Heart right ventricle (tissue), 16 donors: ENCODE measurements around the gene IGFBP7. TPM values are rescaled to one million over a fixed set of nuclear protein-coding genes. Genes with fewer than 3 reads are reported as not detected.

ENCODE experiments used
- ATAC-seq, 8 donors: fragments of 200-7000 bp; cut with Tn5 transposase; one replicate each; pipeline ENCODE4 v1.9.1; 2020; ENCODE audit warnings: mild to moderate bottlenecking in 8 of 8, moderate library complexity in 8 of 8, moderate number of reproducible peaks in 1 of 8
- DNase-seq, 2 donors: peaks; one replicate each; pipeline ENCODE4 v3.0.0-alpha.2; 2020
- H3K27ac ChIP-seq, 10 donors: fragments of 200-600 bp; sonication (generic) in 2 of 10; one replicate each; pipeline versions ENCODE4 v1.5.0 to v1.8.0; 2020 to 2022; ENCODE audit warnings: mild to moderate bottlenecking in 3 of 10
- H3K27me3 ChIP-seq, 7 donors: fragments of 200-600 bp; one replicate each; pipeline ENCODE4 v1.8.0; 2021 to 2022; ENCODE audit warnings: mild to moderate bottlenecking in 2 of 7
- H3K36me3 ChIP-seq, 9 donors: fragments of 200-600 bp; sonication (generic) in 1 of 9; one replicate each; pipeline versions ENCODE4 v1.5.0 to v1.8.0; 2020 to 2022; ENCODE audit warnings: mild to moderate bottlenecking in 2 of 9
- H3K4me1 ChIP-seq, 9 donors: fragments of 200-600 bp; sonication (generic) in 1 of 9; one replicate each; pipeline versions ENCODE4 v1.5.0 to v1.8.0; 2020 to 2022; ENCODE audit warnings: mild to moderate bottlenecking in 4 of 9
- H3K4me3 ChIP-seq, 10 donors: fragments of 200-600 bp; sonication (generic) in 2 of 10; one replicate each; pipeline versions ENCODE4 v1.5.0 to v1.8.0; 2020 to 2022; ENCODE audit warnings: mild to moderate bottlenecking in 7 of 10, moderate library complexity in 2 of 10
- H3K9me3 ChIP-seq, 11 donors: fragments of 200-600 bp in 10 of 11; sonication (generic) in 2 of 11; one replicate each; pipeline versions ENCODE4 v1.5.0 to v1.8.0; 2013 to 2022; ENCODE audit warnings: mild to moderate bottlenecking in 2 of 11, control low read depth in 1 of 11, moderate library complexity in 1 of 11
- WGBS, 2 donors: extraction: QIAGEN DNeasy Blood & Tissue Kit; methylation state at CpG; one replicate each; pipeline ENCODE4 v1.1.7; 2013; ENCODE audit warnings: inconsistent platforms in 1 of 2; 5-methylcytosine and 5-hydroxymethylcytosine counted together
- intact Hi-C, 10 donors: fragments of 100-400 bp; cut with DNase I; formaldehyde crosslinking; loops; one replicate each; pipeline versions ENCODE4 v1.11.1 to v1.14.2; 2022
- polyA plus RNA-seq, 2 donors: library from polyadenylated mRNA; stranded (reverse); fragments of 200-250 nt; gene quantifications; one replicate each; pipeline ENCODE4 v1.2.3, GENCODE V29; 2013
- total RNA-seq, 10 donors: library from RNA; stranded (reverse); fragmentation: NEBNext Ultra II Directional in 3 of 10; extraction: Animal tissue kit (Norgen Biotek cat#: 25700) in 3 of 10; gene quantifications; one replicate each; pipeline versions ENCODE4 v1.2.1 to v1.2.4, GENCODE V29; 2021 to 2023
- TF ChIP-seq, protein P1 (sequence below), 9 donors: fragments of 200-600 bp; sonication (generic) in 2 of 9; IDR thresholded peaks; one replicate each; pipeline versions ENCODE4 v1.5.0 to v1.8.0; 2021 to 2022; ENCODE audit warnings: antibody characterized with exemption in 9 of 9, mild to moderate bottlenecking in 5 of 9, moderate library complexity in 1 of 9
- donor health status: Arrhythmogenic right ventricular cardiomyopathy.
- donor health status: ischemic (EF 13 %, LVEDD 7.1; RV severe dilation, severe dysfunction).
- donor health status: healthy with polysubstance abuse.
- donor health status: DM: no; HTN: yes; CAD: no.
- donor health status: DM: no; HTN: no; CAD: no.
- donor health status: ischemic (EF 25% LVEDD 6.9; RV normal size, moderate dysfunction).
- donor health status: ischemic (EF 25% LVEDD 5.7; RV mildly dilated, moderate dysfunction).
- donor health status: healthy.
- donor health status: DM: yes; HTN: yes; CAD: no.
- donor health status: Ischemic cardiomyopathy.
- donor health status: ischemic (EF 35%, LVEDD 5.7; RV mildly dilated, moderate dysfunction).
- donor health status: nonischemic (EF 11% LVEDD 7.7; RV severe dilation, severe dysfunction).
- donor health status: DM: yes; HTN: yes; CAD: no.
- donor health status: PGD.
- donor health status: ischemic (EF 29% LVEDD 5.4; RV normal size, mild dysfunction).
- donor health status: nonischemic (EF 23%, LVEDD 6.1; RV moderate dilation, normal function).

IGFBP7 gene
- total and polyA plus RNA-seq, 12 donors = 498 to 1,251 (median 626) TPM

DNA sequence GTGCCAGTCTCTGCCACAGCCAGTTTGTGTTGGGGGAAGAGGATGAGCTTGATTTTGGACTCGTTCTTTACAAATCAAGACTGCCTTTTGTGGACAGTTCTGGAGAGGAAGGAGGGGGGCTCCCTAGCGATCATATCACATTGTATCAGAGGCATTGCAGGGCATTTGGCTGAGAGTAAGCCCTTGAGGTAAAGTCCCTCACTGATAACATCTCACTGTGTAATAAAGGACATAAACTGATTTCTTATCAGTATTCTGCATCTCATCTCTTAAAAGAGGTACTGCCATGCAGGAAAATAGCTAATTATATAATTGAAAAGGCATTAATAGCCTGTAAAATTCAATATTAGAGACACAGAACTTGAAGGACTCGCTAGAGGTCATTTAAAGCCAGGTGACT lies 6.1 kb upstream of the IGFBP7 start:
- 68% methylated on average over 3 of the region's 3 CpGs for WGBS, 2 donors
- intact Hi-C loops = loop anchor here in 2 of 10 donors (10.0 kb wide), 2 partner anchors 51 to 71 kb away; no protein-coding TSS in a partner anchor
- Histone ChIP-seq H3K27ac (no peak overlapping the region), H3K9me3 (no peaks in the 10 kb centered on the region), H3K27me3 (no peaks in the 10 kb centered on the region), H3K4me1 (peaks cover 0 to 58% (median 32%) of the 10 kb centered on the region in 9 donors), H3K36me3 (no peaks in the 10 kb centered on the region), H3K4me3 (no peak overlapping the region)
- TF ChIP-seq, protein P1, sequence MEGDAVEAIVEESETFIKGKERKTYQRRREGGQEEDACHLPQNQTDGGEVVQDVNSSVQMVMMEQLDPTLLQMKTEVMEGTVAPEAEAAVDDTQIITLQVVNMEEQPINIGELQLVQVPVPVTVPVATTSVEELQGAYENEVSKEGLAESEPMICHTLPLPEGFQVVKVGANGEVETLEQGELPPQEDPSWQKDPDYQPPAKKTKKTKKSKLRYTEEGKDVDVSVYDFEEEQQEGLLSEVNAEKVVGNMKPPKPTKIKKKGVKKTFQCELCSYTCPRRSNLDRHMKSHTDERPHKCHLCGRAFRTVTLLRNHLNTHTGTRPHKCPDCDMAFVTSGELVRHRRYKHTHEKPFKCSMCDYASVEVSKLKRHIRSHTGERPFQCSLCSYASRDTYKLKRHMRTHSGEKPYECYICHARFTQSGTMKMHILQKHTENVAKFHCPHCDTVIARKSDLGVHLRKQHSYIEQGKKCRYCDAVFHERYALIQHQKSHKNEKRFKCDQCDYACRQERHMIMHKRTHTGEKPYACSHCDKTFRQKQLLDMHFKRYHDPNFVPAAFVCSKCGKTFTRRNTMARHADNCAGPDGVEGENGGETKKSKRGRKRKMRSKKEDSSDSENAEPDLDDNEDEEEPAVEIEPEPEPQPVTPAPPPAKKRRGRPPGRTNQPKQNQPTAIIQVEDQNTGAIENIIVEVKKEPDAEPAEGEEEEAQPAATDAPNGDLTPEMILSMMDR (IDR thresholded peaks at IDR 0.05) = no peak
- DNase-seq (no peak), ATAC-seq (no peak)

DNA sequence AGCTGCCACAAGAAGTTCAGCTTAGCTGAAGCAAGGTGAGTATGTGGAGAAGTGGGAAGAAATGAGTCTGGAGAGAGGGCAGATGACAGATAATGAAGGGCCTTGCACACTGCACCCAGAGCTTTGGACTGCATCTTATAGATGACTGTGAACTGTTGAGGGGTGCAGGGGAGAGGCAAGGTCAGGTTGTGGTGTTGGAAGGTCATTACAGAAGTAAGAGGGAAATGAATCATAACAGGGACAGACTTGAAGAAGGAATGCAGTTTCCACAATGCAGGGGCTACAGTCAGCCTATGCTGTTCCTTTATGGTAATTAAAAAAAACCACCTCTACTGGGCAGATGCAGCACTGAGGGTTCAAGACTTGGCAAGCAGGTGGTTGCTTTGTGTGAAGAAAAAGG lies 4.8 kb upstream of the IGFBP7 start:
- Histone ChIP-seq H3K4me3 (no peak overlapping the region), H3K36me3 (no peaks in the 10 kb centered on the region), H3K9me3 (no peaks in the 10 kb centered on the region), H3K27ac (no peak overlapping the region), H3K27me3 (no peaks in the 10 kb centered on the region), H3K4me1 (peaks cover 0 to 66% (median 33%) of the 10 kb centered on the region in 9 donors)
- intact Hi-C loops = loop anchor here in 6 of 10 donors (5.0 to 10.0 kb wide), 5 partner anchors 50 to 138 kb away; partner anchors contain the start of genes NOA1 (in 2 of the 6) and POLR2B (in 2 of the 6)
- DNase-seq (no peak), ATAC-seq (no peak)
- TF ChIP-seq, protein P1 (IDR thresholded peaks at IDR 0.05) = no peak

DNA sequence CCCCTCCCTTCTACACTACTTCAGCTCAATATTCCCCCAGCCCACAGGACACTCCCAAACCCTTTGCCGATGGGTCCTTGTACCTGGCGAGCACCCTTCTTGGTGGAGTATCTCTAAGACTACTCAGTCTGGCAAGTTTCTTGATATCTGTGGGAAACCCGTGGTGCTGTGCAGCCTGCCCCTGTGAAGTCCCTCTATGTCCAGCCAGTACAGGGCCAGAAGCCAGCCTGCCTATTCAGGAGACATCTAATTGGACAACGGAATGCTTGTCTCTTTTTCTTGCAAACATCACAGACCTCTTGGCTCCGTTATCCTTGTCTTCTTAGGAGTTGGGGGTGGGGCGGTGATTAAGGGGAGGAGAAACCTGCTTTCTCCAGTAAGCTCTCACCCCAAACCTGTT lies 3.7 kb upstream of the IGFBP7 start:
- Histone ChIP-seq H3K36me3 (no peaks in the 10 kb centered on the region), H3K27ac (no peak overlapping the region), H3K9me3 (no peaks in the 10 kb centered on the region), H3K4me1 (peaks cover 0 to 65% (median 24%) of the 10 kb centered on the region in 9 donors), H3K27me3 (no peaks in the 10 kb centered on the region), H3K4me3 (no peak overlapping the region)
- 85 to 87% methylated on average over 6 of the region's 6 CpGs for WGBS, 2 donors
- intact Hi-C loops = loop anchor here in 6 of 10 donors (5.0 to 10.0 kb wide), 5 partner anchors 49 to 137 kb away; partner anchors contain the start of genes NOA1 (in 2 of the 6) and POLR2B (in 2 of the 6)
- ATAC-seq (no peak), DNase-seq (no peak)
- TF ChIP-seq, protein P1 (IDR thresholded peaks at IDR 0.05) = no peak

DNA sequence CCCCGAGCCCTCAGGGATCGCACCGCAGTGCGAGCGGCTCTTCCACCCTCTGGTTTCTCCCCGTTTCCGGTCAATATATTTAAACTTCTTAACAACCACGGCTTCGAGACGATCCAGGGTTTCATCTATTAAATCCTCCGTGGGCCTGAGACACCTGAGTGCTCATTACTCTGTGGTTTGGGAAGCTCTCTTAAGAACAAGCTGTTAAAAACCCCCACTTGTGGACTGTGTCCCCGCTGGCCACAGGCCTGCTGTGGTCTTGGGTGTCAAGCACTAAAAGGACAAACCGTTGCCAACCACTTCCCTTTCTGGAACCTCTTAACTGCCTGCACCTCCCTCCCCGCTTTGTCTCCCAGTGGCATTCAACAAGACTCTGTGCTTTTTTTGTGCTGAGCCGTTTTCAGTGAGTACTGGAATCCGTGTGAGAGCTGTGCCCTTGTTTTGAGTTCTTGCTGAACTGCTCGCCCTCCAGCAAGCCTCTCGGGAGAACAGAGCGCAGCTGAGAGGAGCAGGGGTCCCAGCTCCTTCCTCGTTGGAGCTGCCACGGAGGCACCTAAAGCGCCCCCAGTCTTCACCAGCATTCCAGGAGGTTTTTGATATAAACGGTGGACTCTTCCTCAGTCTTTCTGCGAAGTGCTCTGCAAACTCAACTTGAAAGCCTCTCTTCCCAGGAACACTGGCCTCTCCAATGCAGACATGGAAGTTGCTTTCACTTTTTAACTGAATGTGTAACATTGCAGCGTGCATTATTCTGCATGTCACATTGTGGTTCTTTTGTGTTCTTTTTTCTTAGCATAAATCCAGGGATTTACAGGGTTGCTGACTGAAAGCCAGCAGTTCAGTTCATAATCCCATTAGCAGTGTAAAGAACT lies 691 bp upstream of the IGFBP7 start:
- intact Hi-C loops = loop anchor here in 7 of 10 donors (2.0 to 10.0 kb wide), 8 partner anchors 32 to 134 kb away; partner anchors contain the start of genes NOA1 (in 2 of the 7) and POLR2B (in 2 of the 7)
- Histone ChIP-seq H3K27ac (peak overlapping the region; percentile 93 to 100 (median 98)), H3K27me3 (no peaks in the 10 kb centered on the region), H3K4me3 (peak overlapping the region; percentile 93 to 100 (median 96)), H3K4me1 (peaks cover 3 to 66% (median 39%) of the 10 kb centered on the region in 9 donors), H3K9me3 (no peaks in the 10 kb centered on the region), H3K36me3 (peaks cover 0 to 7% (median 0%) of the 10 kb centered on the region in 9 donors)
- DNase-seq (peak; percentile 40 to 59), ATAC-seq (peak; percentile 32 to 65 (median 62))
- TF ChIP-seq, protein P1 (IDR thresholded peaks at IDR 0.05) = no peak
- WGBS, 2 donors = 0 to 4% methylated on average over 25 of the region's 25 CpGs
